GM18868 (cell line): ENCODE measurements around the gene NUAK1.

Experiments used
- ATAC-seq: cut with Tn5 transposase; IDR thresholded peaks from one replicate; pipeline ENCODE4 v1.9.1; 2021; ENCODE audit warnings: mild to moderate bottlenecking, moderate library complexity; ENCODE audit not compliant: unreplicated experiment

NUAK1 gene

DNA sequence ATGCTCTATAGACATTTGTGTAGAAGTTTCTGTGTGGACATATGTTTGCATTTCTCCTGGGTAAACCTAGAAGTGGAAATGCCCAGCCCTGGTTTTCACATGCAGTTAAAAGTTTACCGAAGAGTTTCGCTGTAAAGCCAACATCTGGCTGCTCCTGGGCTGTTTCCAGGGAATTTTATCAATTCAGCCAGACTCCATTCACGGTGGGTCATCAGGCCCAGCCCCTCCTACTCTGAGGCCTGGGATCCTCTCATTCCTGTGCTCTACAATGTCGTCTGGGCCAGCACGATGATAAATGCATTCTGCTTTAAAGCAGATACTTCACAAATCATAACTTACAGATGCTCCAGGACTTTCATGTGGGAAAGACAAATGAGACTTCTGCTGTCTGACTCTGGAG is 7.1 kb downstream of the NUAK1 start:
- ATAC-seq = no peak

DNA sequence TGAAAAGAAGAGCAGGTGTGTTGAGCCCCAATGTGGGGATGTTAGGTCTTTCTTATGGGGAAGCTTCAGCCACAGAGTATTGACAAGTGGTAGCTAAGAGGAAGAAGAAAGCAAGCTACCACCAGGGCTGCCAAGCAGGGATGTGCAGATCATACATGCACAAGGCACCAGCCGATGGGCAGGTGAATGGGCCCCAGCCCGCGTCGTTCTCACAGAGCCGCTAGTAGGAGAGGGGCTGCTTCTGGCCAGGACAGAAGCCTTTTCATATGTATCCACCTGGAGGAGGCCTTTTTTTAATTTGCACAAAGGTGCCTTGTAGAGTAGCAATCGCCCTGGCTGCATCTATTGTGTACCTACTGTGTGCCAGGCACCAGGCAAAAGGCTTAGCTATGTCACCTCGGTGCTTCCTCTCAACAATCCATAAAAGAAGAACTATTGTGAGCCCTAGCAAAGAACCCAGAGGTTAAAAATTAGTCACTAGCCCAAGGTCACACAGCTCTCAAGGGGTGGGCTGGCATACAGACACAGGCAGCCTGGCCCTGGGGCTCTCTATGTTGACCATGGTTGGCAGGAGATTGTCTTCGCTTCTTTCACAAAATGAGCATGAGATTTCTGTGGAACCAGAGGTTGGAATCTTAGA is 8.2 kb downstream of the NUAK1 start:
- ATAC-seq = no peak

- ATAC-seq = no peak
Measured at GRCh38 chr12:106128585-106129328, 10.0 kb downstream of the NUAK1 start.

GRCh38 chr12:106127338-106128126 is 11.2 kb downstream of the NUAK1 start:
- ATAC-seq = no peak

- no peak for ATAC-seq
Measured at GRCh38 chr12:106126441-106127337, 12.1 kb downstream of the NUAK1 start.

DNA sequence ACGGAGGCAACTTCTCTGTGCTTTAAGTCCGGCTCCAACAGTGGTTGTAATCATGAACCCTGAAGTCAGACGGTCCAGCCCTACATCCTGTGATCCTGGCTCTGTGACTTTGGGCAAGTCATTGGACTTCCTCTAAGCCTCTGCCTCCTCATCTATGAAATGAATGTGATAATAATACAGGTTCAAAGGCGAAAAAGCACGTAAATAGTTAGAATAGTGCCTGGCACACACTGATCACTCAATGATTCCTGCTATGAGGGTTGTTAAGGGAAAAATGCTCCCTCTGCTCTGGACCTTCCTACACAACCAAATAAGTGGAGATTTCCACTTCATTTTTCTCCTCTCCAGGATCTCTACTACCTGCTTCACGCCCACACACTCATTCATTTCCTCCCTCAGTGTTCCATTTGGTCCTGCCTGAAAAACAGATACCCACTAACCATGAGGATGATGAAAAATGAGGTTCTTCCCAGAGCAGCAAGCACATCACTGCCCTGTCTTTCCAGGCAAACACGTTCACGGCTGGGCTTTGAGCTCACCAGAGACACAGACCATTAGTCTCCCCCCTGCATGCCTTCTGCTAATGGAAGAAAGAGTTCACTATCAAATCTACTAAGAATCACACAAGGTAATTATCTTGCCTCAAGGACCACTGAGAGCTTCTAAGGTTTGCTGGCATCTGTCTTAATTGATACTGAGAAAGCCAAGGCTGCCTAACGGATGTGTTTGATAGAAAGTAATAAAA is 13.2 kb downstream of the NUAK1 start:
- no peak for ATAC-seq

DNA sequence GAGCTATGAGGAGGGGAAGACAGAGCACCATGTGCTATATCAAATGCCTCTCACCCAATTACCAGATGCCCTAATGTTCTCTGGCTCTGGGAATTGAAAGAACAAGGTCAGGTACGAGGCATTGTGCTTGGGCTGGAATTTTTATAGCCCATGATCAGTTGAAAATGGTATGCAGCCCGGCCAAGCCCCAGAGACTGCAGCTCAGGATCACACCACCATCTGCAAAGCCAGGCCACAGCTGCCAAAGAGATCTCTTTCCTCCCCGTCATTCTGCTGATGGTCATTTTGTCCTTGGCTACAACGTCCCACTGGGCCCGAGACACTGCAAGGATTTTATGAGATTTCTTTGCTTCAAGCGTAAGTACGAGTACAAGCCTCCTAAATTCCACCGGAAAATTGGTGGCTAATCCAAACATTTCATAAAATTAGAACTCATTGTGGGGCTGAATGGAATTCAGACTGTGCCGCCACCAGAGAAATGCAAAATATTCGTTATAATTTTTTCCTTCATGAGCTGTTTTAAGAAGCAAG is 15.1 kb downstream of the NUAK1 start:
- no peak for ATAC-seq

DNA sequence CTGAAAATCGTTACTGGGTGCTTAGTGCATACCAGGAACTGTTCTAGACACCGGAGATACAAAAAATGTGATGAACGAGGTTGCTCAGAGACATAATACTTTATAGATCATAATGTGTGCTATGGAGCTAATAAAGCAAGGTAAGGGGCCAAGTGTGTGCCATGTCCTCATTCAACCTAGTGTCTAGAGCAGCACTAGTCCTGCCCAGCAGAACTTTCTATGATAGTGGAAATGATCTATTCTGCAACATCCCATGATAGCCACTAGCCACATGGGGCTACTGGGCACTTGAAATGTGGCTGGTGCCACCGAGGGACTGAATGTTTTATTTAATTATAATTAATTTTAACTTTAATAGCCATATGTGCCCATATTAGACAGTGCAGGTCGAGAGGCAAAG is 15.6 kb downstream of the NUAK1 start:
- ATAC-seq = no peak

GRCh38 chr12:106122004-106122403 is 16.8 kb downstream of the NUAK1 start:
- no peak for ATAC-seq

- no peak for ATAC-seq
Measured at GRCh38 chr12:106120519-106121105, 18.1 kb downstream of the NUAK1 start.

- no peak for ATAC-seq
Measured at GRCh38 chr12:106119301-106119700, 19.5 kb downstream of the NUAK1 start.

DNA sequence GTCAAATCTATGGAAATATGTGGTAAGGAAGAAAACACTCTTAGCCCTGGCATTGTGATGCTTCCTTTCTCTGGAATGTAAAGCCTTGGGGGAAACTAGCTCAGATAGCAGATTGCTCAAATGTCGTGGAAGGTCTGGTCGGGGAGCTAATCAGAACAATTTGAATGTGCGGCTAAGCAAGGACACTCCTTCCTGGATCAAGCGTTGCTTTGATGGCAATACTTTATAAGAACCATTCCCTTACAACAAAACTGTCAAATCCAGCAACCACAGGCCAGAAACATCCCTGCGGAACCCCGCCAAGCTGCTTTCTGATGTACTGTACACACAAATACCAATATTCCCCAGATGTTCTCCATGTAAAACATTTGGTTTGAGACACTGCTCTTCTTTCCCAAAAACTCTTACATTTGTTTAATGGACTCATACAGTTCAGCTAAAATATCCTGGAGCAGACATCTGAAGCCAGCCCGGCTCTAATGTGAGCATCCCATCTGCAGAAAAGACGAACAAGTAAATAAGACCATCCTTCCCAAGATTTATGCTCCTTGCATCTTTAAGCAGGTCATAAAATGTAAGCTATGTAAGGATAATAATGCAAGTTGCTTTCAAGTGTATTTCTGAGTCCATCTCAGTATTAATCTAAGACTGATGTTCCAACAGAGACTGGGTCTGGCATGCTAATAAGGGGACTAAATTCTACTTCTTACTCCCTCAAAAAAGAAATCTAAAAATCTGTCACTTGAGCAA is 20.2 kb downstream of the NUAK1 start:
- no peak for ATAC-seq

DNA sequence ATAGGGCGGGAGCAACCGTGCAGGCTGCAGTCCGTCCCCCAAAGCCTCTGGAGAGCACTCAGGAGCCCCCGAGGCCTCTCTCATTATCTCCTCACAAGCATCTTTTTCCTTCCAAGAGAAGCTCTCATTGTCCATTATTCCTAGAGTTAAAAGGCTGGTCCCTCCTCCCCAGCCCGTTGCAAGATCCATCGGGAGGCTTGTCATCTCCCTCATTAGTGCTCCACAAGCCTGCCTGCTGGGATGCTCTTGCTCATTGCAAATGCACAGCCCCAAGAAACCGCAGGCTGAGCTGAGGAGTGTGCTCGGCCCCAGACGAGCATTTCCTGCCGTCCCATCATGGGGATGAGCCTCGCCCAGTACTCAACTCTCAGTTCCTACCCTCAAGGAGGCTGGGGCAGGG is 23.3 kb downstream of the NUAK1 start:
- ATAC-seq = no peak

- ATAC-seq = no peak
Measured at GRCh38 chr12:106114447-106115068, 24.2 kb downstream of the NUAK1 start.

- ATAC-seq = no peak
Measured at GRCh38 chr12:106113824-106114446, 24.8 kb downstream of the NUAK1 start.

- no peak for ATAC-seq
Measured at GRCh38 chr12:106113446-106113823, 25.3 kb downstream of the NUAK1 start.

- ATAC-seq = no peak
Measured at GRCh38 chr12:106113042-106113441, 25.7 kb downstream of the NUAK1 start.
